ENCODE results near the gene ARHGAP27. TPM values are rescaled to one million over a fixed set of nuclear protein-coding genes. Genes with fewer than 3 reads are reported as not detected.

The ARHGAP27 gene
- total RNA-seq, 6 donors from 2014 or later, result 46.1 to 243 (median 81.4) TPM

DNA sequence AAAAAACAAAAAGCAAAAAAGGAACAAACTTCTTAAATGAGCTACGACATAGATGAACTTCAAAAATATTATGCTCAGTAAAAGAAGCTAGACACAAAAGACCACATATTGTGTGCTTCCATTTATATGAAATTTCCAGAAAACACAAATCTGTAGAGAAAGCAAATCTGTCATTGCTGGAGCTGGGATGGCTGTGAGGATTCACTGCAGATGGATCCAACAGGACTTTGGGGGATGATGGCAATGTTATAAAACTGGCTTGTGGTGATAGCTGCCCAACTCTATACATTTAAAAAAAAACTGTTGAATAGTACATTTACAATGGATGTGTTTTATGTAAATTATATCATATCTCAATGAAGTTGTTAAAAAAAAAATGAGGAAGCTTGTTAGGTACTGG is 63.2 kb downstream of the ARHGAP27 start:
- WGBS, 2 donors, result 92 to 97% methylated on average over 1 of the region's 1 CpG
- H3K4me3 ChIP-seq, result no peak overlapping the region
- TF ChIP-seq POLR2A (IDR thresholded peaks at IDR 0.05) (no peak), EP300 (IDR thresholded peaks at IDR 0.05) (no peak), POLR2AphosphoS5 (IDR thresholded peaks at IDR 0.05) (no peak)
- TF ChIP-seq, protein P1, sequence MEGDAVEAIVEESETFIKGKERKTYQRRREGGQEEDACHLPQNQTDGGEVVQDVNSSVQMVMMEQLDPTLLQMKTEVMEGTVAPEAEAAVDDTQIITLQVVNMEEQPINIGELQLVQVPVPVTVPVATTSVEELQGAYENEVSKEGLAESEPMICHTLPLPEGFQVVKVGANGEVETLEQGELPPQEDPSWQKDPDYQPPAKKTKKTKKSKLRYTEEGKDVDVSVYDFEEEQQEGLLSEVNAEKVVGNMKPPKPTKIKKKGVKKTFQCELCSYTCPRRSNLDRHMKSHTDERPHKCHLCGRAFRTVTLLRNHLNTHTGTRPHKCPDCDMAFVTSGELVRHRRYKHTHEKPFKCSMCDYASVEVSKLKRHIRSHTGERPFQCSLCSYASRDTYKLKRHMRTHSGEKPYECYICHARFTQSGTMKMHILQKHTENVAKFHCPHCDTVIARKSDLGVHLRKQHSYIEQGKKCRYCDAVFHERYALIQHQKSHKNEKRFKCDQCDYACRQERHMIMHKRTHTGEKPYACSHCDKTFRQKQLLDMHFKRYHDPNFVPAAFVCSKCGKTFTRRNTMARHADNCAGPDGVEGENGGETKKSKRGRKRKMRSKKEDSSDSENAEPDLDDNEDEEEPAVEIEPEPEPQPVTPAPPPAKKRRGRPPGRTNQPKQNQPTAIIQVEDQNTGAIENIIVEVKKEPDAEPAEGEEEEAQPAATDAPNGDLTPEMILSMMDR (IDR thresholded peaks at IDR 0.05), result no peak
- H3K9me3 ChIP-seq, result no peaks in the 10 kb centered on the region
- no peaks in the 10 kb centered on the region for H3K36me3 ChIP-seq
- peaks cover 14 to 33% (median 24%) of the 10 kb centered on the region in 4 donors for H3K4me1 ChIP-seq
- H3K27me3 ChIP-seq, result no peaks in the 10 kb centered on the region
- no peak overlapping the region for H3K27ac ChIP-seq
- DNase-seq (no peak), ATAC-seq (ENCODE audit: low FRiP score in 2 of 2) (no peak)

DNA sequence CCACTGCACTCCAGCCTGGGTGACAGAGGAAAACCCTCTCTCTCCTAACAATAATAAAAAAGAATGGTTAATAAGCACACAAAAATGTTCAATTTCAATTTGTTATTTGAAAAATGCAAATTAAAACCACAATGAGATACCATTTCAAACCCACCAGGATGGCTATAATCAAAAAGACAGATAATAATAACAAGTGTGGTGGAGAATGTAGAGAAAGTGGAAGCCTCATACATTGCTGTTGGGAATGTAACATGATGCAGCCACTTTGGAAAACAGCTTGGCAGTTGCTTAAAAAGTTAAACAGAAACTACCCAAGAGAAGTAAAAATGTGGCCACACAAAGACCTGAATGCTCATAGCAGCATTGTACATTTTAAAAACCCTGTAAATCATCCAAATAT is 64.0 kb downstream of the ARHGAP27 start:
- no peak for DNase-seq
- ATAC-seq (ENCODE audit: low FRiP score in 2 of 2), result no peak
- Histone ChIP-seq H3K4me3 (no peak overlapping the region), H3K9me3 (no peaks in the 10 kb centered on the region), H3K4me1 (peaks cover 12 to 29% (median 20%) of the 10 kb centered on the region in 4 donors), H3K36me3 (no peaks in the 10 kb centered on the region), H3K27ac (no peak overlapping the region), H3K27me3 (no peaks in the 10 kb centered on the region)
- TF ChIP-seq EP300 (IDR thresholded peaks at IDR 0.05) (no peak), POLR2A (IDR thresholded peaks at IDR 0.05) (no peak), POLR2AphosphoS5 (IDR thresholded peaks at IDR 0.05) (no peak)
- TF ChIP-seq, protein P1 (IDR thresholded peaks at IDR 0.05), result no peak

DNA sequence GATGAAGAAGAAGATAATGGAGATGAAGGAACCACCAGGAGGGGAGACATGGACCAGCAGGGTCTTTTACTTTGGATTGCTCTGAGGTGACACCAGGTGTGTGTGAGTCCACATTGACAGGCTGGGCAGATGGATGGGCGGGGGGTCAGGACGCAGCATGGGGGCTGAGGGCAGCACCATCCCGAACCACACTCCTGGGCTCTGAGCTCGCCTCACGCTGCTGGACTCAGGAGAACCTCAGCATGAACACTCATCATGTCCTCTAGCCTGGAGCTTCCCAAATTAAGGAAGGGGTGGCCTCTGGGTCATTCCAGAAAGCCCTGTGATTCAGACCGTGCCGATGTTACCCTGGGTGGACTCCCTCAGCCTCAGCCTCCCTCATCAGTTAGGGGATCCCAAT is 65.5 kb downstream of the ARHGAP27 start:
- Histone ChIP-seq H3K4me1 (peaks cover 5 to 20% (median 14%) of the 10 kb centered on the region in 4 donors), H3K36me3 (no peaks in the 10 kb centered on the region), H3K9me3 (no peaks in the 10 kb centered on the region), H3K4me3 (no peak overlapping the region), H3K27ac (no peak overlapping the region), H3K27me3 (no peaks in the 10 kb centered on the region)
- TF ChIP-seq POLR2AphosphoS5 (IDR thresholded peaks at IDR 0.05), result no peak
- TF ChIP-seq, protein P1 (IDR thresholded peaks at IDR 0.05), result no peak
- WGBS, 2 donors, result 92 to 100% methylated on average over 5 to 7 of the region's 7 CpGs
- no peak for ATAC-seq (ENCODE audit: low FRiP score in 2 of 2)
- DNase-seq, result no peak

GRCh38 chr17:45366691-45367090 is 66.0 kb downstream of the ARHGAP27 start:
- no peak overlapping the region for H3K27ac ChIP-seq
- H3K27me3 ChIP-seq, result no peaks in the 10 kb centered on the region
- no peaks in the 10 kb centered on the region for H3K9me3 ChIP-seq
- 86 to 95% methylated on average over 4 to 6 of the region's 6 CpGs for WGBS, 2 donors
- peaks cover 0 to 15% (median 9%) of the 10 kb centered on the region in 4 donors for H3K4me1 ChIP-seq
- no peaks in the 10 kb centered on the region for H3K36me3 ChIP-seq
- TF ChIP-seq EP300 (IDR thresholded peaks at IDR 0.05) (no peak), POLR2A (IDR thresholded peaks at IDR 0.05) (no peak), POLR2AphosphoS5 (IDR thresholded peaks at IDR 0.05) (no peak)
- TF ChIP-seq, protein P1 (IDR thresholded peaks at IDR 0.05), result no peak
- DNase-seq (no peak), ATAC-seq (ENCODE audit: low FRiP score in 2 of 2) (peak in 1 of 2 donors; percentile 35)
- H3K4me3 ChIP-seq, result no peak overlapping the region

DNA sequence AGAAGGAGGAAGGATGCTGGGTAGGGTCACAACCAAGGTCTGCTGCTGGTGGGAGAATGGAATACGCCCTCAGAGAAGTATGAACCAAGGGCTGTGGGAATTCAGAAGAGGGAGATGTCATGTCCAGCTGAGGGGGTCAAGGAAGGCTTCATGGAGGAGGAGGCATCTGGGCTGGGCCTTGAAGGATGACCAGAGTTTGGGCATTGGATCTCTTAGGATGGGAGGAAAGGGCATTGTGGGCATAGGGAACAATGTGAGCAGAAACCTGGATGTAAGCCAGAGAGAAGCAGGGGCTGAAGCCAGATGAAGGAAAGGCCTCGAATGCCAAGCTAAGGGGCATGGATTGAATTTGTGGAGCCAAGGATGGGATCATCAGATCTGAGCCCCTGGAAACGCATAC is 66.6 kb downstream of the ARHGAP27 start:
- TF ChIP-seq POLR2AphosphoS5 (IDR thresholded peaks at IDR 0.05), result no peak
- no peak for TF ChIP-seq EP300 (IDR thresholded peaks at IDR 0.05)
- no peak for TF ChIP-seq POLR2A (IDR thresholded peaks at IDR 0.05)
- TF ChIP-seq, protein P1 (IDR thresholded peaks at IDR 0.05), result no peak
- Histone ChIP-seq H3K27me3 (no peaks in the 10 kb centered on the region), H3K4me3 (no peak overlapping the region), H3K36me3 (no peaks in the 10 kb centered on the region), H3K27ac (no peak overlapping the region), H3K4me1 (peaks cover 0 to 9% (median 4%) of the 10 kb centered on the region in 4 donors), H3K9me3 (no peaks in the 10 kb centered on the region)
- no peak for ATAC-seq (ENCODE audit: low FRiP score in 2 of 2)
- DNase-seq, result no peak
- 76 to 86% methylated on average over 3 of the region's 3 CpGs for WGBS, 2 donors

All from upper lobe of left lung (tissue), 6 donors.